ENCODE data around the gene CAMK4. TPM values are rescaled to one million over a fixed set of nuclear protein-coding genes. Genes with fewer than 3 reads are reported as not detected.

CAMK4 gene
- total RNA-seq, 2 experiments from 2014 or later, result 40.6 to 44.4 TPM

- intact Hi-C loops (cut with micrococcal nuclease), result no loop called here
- Mint-ChIP-seq H3K27me3 (ENCODE audit: low read depth) (peaks cover 11% of the 10 kb centered on the region), H3K27ac (no peak overlapping the region), H3K4me3 (no peak overlapping the region), H3K9me3 (peaks cover 6% of the 10 kb centered on the region), H3K4me1 (ENCODE audit: low read depth) (no peaks in the 10 kb centered on the region), H3K36me3 (ENCODE audit: low read depth) (no peaks in the 10 kb centered on the region)
- CTCF ChIA-PET, result interaction anchor here (1.7 kb wide), 1 partner anchor 13 kb away, joined by 7 read pairs; no protein-coding TSS in a partner anchor
- DNase-seq, result no peak
These were observed 313.2 kb downstream of the CAMK4 start for GRCh38 chr5:111537141-111538024.

Other genes with a start within 250 kb of the CAMK4 start
- under 1 TPM; 0.81 to 0.99 TPM for gene TSLP, start 152.7 kb upstream of the CAMK4 start, total RNA-seq
- 10 to 100 TPM; 34.1 to 40.3 TPM for gene WDR36, start 132.0 kb upstream of the CAMK4 start, total RNA-seq

All from activated naive CD4-positive, alpha-beta T cell treated with anti-CD3 and anti-CD28 coated beads for 36 hours (primary cell).